Epithelial cell of prostate (primary cell): ENCODE measurements around the gene ASTN2.
A peak's percentile ranks its signal among the peaks of the same experiment; 100 is the strongest.

Experiments
- DNase-seq: peaks from one replicate; pipeline ENCODE4 v3.0.0-alpha.2; 2011; ENCODE audit warnings: low read depth, low spot score
- H3K27ac ChIP-seq: fragments of 450-650 bp; 2 replicates; pipeline ENCODE4 v1.5.1; 2017; ENCODE audit warnings: mild to moderate bottlenecking

The ASTN2 gene

DNA sequence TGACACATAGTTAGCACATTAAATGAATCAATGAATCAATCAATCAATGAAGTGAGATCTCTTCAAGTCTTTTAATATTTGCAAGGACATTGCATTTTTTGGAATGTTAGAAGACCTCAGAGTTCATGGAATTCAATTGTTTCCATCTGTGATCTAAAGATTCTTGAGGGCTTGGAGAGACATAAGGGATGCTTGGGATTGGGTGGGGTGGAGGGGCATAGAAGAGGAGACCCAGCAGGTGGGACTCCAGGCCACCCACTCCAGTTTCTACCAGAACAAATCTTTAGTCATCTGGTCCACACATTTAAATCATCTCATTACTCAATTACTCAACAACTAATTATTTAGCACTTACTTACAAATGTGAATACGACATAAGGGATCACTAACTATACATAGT lies 978.7 kb downstream of the ASTN2 start:
- H3K27ac ChIP-seq: no peak overlapping the region
- DNase-seq: no peak

DNA sequence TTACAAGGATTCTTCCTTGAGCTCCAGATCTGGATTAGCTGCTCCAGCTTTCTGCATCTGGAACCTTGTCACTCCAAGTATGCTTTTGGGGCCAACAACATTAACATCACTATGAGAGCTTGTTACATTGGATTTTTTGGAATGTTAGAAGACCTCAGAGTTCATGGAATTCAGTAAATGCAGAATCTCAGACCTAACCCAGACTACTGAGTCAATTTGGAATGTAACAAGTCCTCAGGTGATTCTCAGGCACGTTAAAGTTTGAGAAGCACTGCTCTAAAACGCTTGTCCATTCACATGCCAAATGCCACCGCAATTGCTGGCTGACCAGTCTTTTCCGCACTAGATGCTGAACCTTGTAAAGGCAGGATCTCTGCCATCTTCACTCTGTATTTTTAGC lies 979.2 kb downstream of the ASTN2 start:
- no peak for DNase-seq
- H3K27ac ChIP-seq: no peak overlapping the region

DNA sequence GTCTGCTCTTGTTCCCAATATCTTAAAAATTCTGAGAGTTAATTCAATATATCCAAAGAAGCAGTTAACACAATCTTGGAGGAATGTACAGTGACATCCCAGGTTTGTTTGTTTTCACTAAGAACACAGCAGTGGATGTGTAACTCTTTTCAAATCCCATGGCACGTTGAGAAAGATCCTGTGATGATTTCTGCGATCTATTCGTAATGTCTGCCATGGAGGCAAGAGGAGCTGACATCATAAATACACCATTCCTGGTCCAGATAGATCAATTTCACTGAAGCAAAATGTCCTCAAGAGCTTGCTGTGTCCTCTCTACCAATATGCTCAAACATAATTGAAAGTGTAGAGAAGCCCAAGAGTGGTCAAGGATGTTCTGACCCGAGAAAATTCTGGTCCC lies 980.5 kb downstream of the ASTN2 start:
- H3K27ac ChIP-seq: no peak overlapping the region
- DNase-seq: no peak

DNA sequence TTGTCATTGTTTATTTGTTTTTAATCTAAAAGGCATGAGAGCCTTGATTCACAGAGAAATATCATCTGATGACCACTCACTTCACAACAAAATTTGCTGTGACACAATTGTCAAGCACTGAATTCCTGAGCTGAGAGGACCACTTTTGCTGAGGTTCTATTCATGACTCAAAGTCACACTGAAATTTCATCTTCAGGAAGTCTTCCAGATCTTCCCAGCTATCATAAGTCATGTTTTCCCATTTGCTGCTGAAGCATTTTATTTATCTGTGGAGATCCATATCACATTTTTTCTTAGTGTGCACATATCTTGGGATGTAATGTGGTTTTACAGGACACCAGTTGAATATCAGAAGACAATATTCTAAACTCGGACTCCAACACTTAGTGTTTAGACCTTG lies 982.8 kb downstream of the ASTN2 start:
- no peak overlapping the region for H3K27ac ChIP-seq
- DNase-seq: no peak

DNA sequence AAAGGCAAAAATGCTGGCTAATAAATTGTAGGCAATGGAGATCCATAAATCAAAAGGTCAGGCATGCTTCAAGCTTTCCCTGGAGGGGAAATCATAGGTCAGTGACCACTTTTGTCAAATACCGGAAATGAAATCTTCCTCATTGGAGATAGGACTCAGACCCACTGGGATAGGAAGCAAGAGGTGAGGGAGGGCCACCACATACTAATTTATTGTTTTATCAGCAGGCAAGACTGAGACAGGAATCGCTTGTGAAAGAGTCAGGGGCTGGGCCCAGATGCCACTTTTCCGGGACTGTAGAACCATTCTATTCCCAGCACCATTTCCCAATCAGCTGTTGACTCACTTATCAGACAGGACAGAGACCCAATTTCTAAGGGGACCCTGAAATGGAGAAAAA lies 984.0 kb downstream of the ASTN2 start:
- H3K27ac ChIP-seq: no peak overlapping the region
- no peak for DNase-seq

GRCh38 chr9:116425244-116425643 lies 989.6 kb downstream of the ASTN2 start:
- no peak for DNase-seq
- H3K27ac ChIP-seq: no peak overlapping the region

DNA sequence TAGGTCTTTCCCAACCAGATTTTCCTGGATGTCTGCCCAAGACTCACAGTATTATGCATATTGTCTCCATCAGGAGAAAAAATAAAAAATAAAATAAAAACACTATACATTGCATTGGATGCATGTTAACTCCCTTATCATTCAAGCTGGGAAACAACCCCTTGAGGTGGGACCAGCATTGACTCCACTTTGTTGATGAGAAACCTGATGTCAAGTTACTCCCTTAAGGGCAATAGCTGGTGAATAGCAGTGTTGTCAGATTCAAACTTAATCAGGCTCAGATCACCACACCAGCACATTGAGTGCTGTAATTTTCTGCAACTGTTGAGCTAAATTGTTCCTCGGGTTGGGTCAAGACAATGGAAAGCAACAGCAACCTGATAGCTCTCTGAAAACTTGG lies 991.7 kb downstream of the ASTN2 start:
- no peak overlapping the region for H3K27ac ChIP-seq
- DNase-seq: no peak

GRCh38 chr9:116422119-116422979 lies 992.5 kb downstream of the ASTN2 start:
- no peak for DNase-seq
- H3K27ac ChIP-seq: no peak overlapping the region

- peak; percentile 91 for DNase-seq
Measured at GRCh38 chr9:116420993-116421538, 993.8 kb downstream of the ASTN2 start.

GRCh38 chr9:116419181-116419580 lies 995.7 kb downstream of the ASTN2 start:
- no peak overlapping the region for H3K27ac ChIP-seq
- DNase-seq: no peak

More at GRCh38 chr9:116420993-116421538, 993.8 kb downstream of the ASTN2 start:
- peak overlapping the region; percentile 70 for H3K27ac ChIP-seq

DNA sequence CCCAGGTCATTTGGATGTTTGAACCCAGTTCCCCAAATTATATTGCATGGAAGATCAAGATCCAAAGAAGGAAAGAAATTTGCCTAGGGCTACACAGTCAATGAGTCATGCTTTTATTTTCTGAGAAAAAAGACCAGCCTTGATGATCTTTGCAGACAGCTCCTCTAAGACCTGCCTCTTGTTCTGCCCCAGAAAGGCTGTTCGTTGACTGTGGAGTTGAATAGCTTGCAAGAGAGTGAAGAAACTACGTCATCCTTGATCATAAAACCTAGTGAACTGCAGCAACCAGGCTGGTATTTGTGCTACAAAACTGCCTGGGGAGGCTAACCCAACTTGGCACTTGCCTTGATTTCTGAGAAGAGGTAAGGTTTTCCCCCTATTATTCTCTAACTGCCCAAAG lies 997.4 kb downstream of the ASTN2 start:
- no peak overlapping the region for H3K27ac ChIP-seq
- DNase-seq: no peak

- no peak overlapping the region for H3K27ac ChIP-seq
- no peak for DNase-seq
Measured at GRCh38 chr9:116416421-116416820, 998.4 kb downstream of the ASTN2 start.

GRCh38 chr9:116414374-116414773 lies 1000.5 kb downstream of the ASTN2 start:
- no peak overlapping the region for H3K27ac ChIP-seq
- DNase-seq: no peak

DNA sequence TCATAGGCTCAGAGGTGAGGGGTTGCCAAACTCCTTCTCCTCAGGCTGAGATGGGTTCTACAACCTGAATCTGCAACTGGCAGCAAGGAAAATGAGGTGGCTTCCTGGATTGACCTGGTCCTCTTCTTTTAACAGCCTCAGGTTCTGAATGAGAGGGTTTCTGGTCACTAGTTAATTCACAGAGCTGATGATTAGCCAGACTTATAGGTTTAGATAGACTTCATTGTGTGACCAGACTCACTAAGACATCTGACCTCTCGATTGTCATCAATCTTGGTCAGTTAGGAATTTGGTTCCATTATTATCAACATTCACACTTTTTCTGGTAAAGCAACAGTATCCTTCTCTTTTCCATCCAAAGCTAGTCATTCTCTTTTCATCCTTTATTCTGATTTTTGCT lies 1003.4 kb downstream of the ASTN2 start:
- no peak overlapping the region for H3K27ac ChIP-seq
- DNase-seq: no peak

DNA sequence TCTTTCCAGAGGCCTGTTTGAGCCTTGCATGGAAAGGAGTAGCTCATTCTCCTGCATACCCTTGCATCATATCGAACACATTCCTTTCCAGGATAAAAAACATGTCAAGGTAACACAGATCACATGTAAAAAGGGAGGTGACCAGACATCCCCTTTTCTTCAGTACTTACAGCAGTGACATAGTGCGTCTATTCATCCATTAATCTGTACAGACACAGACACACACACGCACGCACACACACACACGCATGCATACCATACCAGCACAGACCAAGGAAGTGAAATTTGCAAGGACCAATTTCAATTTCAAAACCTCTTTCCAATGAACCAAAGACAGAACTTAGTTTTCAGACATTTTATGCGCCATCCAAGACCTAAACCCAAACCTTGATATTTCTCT lies 1005.2 kb downstream of the ASTN2 start:
- DNase-seq: no peak

GRCh38 chr9:116409129-116409528 lies 1005.7 kb downstream of the ASTN2 start:
- DNase-seq: no peak
- H3K27ac ChIP-seq: no peak overlapping the region

More for the DNA sequence above, 1005.2 kb downstream of the ASTN2 start:
- no peak overlapping the region for H3K27ac ChIP-seq

GRCh38 chr9:116406469-116406868 lies 1008.4 kb downstream of the ASTN2 start:
- no peak overlapping the region for H3K27ac ChIP-seq
- DNase-seq: no peak

- H3K27ac ChIP-seq: no peak overlapping the region
- DNase-seq: no peak
Measured at GRCh38 chr9:116405321-116405720, 1009.5 kb downstream of the ASTN2 start.

GRCh38 chr9:116404228-116404627 lies 1010.6 kb downstream of the ASTN2 start:
- DNase-seq: no peak
- no peak overlapping the region for H3K27ac ChIP-seq

DNA sequence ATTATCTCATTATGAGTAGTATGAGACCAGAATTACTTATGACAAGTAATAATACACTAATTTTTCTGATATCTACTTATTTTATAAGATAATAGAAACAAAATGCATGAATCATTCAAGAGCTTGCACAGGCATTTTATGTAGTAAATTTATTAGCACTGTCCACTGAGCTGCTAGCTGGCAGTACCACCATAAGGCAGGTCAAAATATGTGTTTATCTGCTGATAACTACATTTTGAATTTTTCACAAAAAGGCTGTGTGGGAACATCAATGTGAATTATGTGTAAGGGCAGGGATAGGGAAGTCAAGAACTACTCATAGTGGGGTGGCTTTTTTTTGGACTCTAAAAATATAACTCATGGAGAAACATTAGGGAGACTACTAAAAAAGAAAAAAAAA lies 1011.7 kb downstream of the ASTN2 start:
- H3K27ac ChIP-seq: no peak overlapping the region
- DNase-seq: no peak

GRCh38 chr9:116395699-116396037 lies 1019.2 kb downstream of the ASTN2 start:
- DNase-seq: no peak
- no peak overlapping the region for H3K27ac ChIP-seq
